Measurements from ENCODE around the gene CMPK1. TPM values are rescaled to one million over a fixed set of nuclear protein-coding genes. Genes with fewer than 3 reads are reported as not detected.
"Not testable (repeated sequence)": the region's sequence is repeated elsewhere in the genome, so short reads cannot be mapped to it uniquely, and the experiment has no call there.

Gene CMPK1
- total RNA-seq, 3 donors from 2014 or later, result 159 to 226 (median 223) TPM

DNA sequence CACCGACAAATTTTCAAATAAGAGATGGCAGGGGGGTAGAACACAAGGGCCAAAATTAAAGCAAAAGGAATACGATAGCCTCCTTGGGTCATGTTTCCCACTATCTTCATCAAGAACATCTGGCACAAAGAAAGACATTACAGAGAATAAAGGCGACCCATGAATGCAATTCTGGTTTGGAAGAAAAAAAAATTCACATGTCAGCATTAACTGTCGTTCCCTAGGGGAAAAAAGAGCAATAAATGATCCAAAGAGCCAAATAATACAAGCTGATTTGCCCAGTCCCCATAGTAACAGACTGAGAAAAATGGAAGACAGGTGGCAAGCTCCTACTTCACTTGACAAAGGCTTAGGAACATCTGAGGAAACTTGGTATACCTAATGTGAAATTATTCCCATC is 24.2 kb upstream of the CMPK1 start:
- DNase-seq (no peak), ATAC-seq (no peak)
- TF ChIP-seq, protein P1, sequence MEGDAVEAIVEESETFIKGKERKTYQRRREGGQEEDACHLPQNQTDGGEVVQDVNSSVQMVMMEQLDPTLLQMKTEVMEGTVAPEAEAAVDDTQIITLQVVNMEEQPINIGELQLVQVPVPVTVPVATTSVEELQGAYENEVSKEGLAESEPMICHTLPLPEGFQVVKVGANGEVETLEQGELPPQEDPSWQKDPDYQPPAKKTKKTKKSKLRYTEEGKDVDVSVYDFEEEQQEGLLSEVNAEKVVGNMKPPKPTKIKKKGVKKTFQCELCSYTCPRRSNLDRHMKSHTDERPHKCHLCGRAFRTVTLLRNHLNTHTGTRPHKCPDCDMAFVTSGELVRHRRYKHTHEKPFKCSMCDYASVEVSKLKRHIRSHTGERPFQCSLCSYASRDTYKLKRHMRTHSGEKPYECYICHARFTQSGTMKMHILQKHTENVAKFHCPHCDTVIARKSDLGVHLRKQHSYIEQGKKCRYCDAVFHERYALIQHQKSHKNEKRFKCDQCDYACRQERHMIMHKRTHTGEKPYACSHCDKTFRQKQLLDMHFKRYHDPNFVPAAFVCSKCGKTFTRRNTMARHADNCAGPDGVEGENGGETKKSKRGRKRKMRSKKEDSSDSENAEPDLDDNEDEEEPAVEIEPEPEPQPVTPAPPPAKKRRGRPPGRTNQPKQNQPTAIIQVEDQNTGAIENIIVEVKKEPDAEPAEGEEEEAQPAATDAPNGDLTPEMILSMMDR (IDR thresholded peaks at IDR 0.05), result no peak
- no peaks in the 10 kb centered on the region for H3K9me3 ChIP-seq
- intact Hi-C loops (cut with DNase I, micrococcal nuclease), result no loop called here
- H3K4me3 ChIP-seq, result no peak overlapping the region
- H3K36me3 ChIP-seq (ENCODE audit: low read depth), result no peaks in the 10 kb centered on the region
- peaks cover 16% of the 10 kb centered on the region for H3K4me1 ChIP-seq (ENCODE audit: low read depth)

- intact Hi-C loops (cut with DNase I, micrococcal nuclease), result no loop called here
- DNase-seq (peak; percentile 98 to 99 (median 99)), ATAC-seq (peak; percentile 98)
- Histone ChIP-seq H3K9me3 (no peaks in the 10 kb centered on the region), H3K36me3 (ENCODE audit: low read depth) (no peaks in the 10 kb centered on the region), H3K4me3 (peak within 1 kb of the TSS; percentile 33), H3K4me1 (ENCODE audit: low read depth) (peaks cover 16% of the 10 kb centered on the region)
- TF ChIP-seq, protein P1 (IDR thresholded peaks at IDR 0.05), result no peak
These were observed 19.5 kb upstream of the CMPK1 start, which contains the start of gene STIL for GRCh38 chr1:47313915-47314664. TSS of gene STIL (minus strand) at chr1:47314147. CDS start at chr1:47310319, 3,828 bp downstream.

DNA sequence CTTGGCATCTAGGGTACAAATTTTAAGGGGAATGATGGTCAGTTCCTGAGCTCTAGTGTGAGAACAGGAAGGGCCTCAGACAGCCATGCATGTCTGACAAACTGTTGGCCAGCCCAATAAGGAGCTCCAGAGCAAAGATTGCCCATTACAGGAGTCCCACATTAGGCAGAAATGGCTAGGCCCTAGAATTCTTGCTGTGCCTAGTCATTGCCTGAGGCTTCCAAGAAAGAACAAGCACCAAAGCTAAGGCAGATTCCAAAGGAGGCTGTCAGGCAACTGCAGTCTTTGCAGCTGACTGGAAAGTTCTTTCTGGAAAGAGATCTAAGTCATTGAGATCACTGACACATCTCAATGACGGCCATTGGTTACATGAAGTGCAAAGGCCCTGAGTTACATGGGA is 15.7 kb upstream of the CMPK1 start:
- TF ChIP-seq, protein P1 (IDR thresholded peaks at IDR 0.05), result no peak
- ATAC-seq (no peak), DNase-seq (no peak)
- no peaks in the 10 kb centered on the region for H3K9me3 ChIP-seq
- intact Hi-C loops (cut with DNase I, micrococcal nuclease), result no loop called here
- H3K4me1 ChIP-seq (ENCODE audit: low read depth), result peaks cover 7% of the 10 kb centered on the region
- H3K36me3 ChIP-seq (ENCODE audit: low read depth), result no peaks in the 10 kb centered on the region
- no peak overlapping the region for H3K4me3 ChIP-seq

DNA sequence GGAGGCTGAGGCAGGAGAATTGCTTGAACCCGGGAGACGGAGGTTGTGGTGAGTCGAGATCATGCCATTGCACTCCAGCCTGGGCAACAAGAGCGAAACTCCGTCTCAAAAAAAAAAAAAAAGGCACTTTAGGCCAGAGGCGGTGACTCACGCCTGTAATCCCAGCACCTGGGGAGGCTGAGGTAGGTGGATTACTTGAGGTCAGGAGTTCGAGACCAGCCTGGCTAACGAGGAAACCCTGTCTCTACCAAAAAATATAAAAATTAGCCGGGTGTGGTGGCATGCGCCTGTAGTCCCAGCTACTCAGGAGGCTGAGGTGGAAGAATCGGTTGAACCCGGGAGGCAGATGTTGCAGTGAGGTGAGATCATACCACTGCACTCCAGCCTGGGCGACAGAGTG is 13.6 kb upstream of the CMPK1 start:
- H3K4me3 ChIP-seq; DNase-seq; H3K4me1 ChIP-seq (ENCODE audit: low read depth); intact Hi-C loops (cut with DNase I, micrococcal nuclease); H3K9me3 ChIP-seq; ATAC-seq; H3K36me3 ChIP-seq (ENCODE audit: low read depth): not testable (repeated sequence)

GRCh38 chr1:47323599-47324031 is 10.0 kb upstream of the CMPK1 start:
- ATAC-seq (peak; percentile 86), DNase-seq (peak in 1 of 3 donors; percentile 50)
- intact Hi-C loops (cut with DNase I, micrococcal nuclease), result no loop called here
- Histone ChIP-seq H3K4me3 (no peak overlapping the region), H3K4me1 (ENCODE audit: low read depth) (peaks cover 11% of the 10 kb centered on the region), H3K9me3 (no peaks in the 10 kb centered on the region), H3K36me3 (ENCODE audit: low read depth) (no peaks in the 10 kb centered on the region)
- TF ChIP-seq, protein P1 (IDR thresholded peaks at IDR 0.05), result no peak

GRCh38 chr1:47324682-47325081 is 8.9 kb upstream of the CMPK1 start:
- ATAC-seq, result peak; percentile 48
- DNase-seq, result peak in 1 of 3 donors; percentile 45

More at GRCh38 chr1:47324682-47325081, 8.9 kb upstream of the CMPK1 start:
- intact Hi-C loops (cut with DNase I, micrococcal nuclease), result no loop called here
- Histone ChIP-seq H3K9me3 (no peaks in the 10 kb centered on the region), H3K4me1 (ENCODE audit: low read depth) (peaks cover 11% of the 10 kb centered on the region), H3K4me3 (no peak overlapping the region), H3K36me3 (ENCODE audit: low read depth) (no peaks in the 10 kb centered on the region)
- TF ChIP-seq, protein P1 (IDR thresholded peaks at IDR 0.05), result no peak

Measured in mucosa of descending colon (tissue), 3 donors.